GM19099 (cell line): Measurements from ENCODE around the gene BUD13.

Source experiments
- POLR2A ChIP-seq: IDR thresholded peaks from 3 replicates; pipeline ENCODE4 v1.6.1; 2011; ENCODE audit warnings: low read depth; ENCODE audit not compliant: insufficient read length; ENCODE audit errors: extremely low read depth

The BUD13 gene

DNA sequence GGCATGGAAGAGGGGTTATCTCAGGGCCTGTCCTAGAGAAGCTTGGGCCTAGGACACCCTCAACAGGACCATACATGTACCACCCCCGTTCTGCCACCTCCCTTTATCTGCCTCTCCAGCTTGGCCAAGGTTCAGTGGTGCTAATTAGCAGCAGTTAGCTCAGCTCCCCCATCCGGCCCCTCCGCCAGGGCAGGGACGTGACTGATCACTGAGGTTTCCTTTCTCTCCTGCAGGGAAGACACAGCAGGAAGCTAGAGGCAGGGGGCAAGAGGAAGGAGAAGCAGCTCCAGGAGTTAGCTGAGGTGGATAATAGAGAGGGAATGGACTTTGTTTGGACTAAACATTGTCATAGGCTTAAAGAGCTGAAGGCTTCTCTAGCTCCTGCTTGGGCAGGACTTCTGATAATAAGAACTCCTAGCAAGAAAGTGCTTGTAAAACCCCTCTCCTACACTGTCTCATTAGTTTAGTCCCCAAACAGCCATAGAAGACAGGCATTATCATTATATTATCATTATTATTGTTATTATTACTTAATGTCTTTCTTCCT lies 53.8 kb downstream of the BUD13 start:
- TF ChIP-seq POLR2A, result no peak

DNA sequence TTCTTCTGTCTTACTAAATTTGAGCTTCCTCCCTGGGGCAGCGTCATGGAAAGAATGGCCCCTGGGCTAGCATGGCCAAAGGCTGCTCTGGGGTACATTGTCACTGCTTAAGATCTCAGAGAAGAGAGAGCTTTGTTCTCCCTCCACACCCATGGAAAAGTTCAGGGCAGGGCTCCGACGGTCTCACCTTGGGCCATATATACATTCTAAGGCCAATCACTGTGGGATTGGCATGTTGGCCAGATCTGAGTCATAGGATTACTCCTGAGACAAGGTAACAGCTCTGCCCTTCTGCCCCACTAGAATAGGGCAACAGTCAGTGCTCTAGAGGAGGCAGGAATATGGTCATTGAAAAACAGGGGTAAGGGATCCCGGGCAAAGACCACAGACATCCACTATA lies 56.2 kb downstream of the BUD13 start:
- TF ChIP-seq POLR2A, result no peak

DNA sequence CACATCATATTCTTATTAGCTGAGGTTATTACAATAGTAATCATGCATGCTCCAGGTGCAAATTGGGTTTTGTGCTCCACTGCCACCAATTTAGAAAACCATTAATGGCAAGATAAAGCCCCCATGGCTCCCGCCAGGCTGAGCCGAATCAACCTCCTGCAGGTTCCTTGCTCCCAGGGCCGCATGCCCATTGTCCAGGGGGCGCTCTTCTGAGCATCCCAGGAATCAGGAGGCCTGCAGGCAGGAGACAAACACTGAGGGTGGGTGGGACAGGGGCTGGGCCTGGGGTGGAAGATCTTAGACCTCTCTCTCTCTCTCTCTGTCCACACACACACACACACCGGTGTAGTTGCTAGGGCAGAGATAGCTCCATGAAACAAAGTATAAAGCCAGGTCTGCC lies 57.4 kb downstream of the BUD13 start:
- TF ChIP-seq POLR2A, result no peak

DNA sequence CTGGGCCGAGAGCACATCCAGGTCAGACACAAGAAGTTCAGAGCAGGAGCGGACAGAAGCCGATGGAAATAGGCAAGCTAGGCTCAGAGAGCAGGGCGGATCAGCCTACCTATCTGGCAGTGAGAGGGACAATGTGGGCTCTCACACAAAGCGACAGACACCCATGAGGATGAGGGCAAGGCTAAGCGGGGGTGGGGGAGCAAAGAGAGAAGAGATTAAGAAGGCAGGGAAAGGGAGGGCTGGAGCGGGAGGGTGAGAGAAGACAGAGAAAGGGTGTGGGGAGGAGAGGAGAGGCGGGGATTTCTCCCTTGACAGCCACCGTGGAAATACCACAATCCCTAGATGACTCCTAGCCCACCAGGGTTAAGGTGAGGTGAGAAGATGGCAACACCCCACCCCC lies 57.9 kb downstream of the BUD13 start:
- TF ChIP-seq POLR2A, result no peak

DNA sequence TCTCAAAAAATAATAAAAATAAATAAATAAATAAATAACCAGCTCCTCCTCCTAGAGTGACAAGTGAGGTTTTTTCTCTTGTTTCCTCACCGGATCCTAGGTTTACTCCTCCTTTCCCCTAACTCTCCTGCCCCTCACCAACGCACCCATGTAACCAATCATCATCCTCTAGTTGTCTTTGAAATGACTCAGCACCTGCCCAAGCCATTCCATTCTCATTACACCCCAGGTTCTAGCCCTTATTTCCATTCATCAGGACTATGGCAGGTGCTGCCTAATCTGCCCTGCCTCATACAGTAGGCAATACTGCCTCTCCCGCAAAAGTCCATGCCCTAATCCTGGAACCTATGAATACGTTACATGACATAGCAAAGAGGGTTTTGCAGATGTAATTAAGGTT lies 60.4 kb downstream of the BUD13 start:
- TF ChIP-seq POLR2A, result no peak

DNA sequence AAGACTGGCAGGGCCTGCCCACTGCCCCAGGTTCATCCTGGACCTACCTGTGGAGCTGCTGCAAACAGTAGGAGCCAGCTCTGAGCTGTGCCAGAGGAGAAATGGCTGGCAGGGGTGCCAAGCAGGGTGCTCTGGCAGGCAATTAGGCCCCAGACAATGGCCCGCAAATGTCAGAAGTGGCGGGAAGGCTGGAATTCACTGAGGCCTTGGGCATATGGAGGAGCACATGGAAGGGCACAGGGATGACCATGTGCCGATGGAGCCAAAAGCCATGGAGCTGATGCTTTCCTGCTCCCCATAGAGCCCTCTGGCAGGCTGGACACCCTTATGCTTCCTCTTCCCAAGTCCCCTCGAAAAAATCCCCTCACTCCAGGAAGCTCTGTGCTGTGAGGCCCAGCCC lies 62.0 kb downstream of the BUD13 start:
- TF ChIP-seq POLR2A, result no peak

DNA sequence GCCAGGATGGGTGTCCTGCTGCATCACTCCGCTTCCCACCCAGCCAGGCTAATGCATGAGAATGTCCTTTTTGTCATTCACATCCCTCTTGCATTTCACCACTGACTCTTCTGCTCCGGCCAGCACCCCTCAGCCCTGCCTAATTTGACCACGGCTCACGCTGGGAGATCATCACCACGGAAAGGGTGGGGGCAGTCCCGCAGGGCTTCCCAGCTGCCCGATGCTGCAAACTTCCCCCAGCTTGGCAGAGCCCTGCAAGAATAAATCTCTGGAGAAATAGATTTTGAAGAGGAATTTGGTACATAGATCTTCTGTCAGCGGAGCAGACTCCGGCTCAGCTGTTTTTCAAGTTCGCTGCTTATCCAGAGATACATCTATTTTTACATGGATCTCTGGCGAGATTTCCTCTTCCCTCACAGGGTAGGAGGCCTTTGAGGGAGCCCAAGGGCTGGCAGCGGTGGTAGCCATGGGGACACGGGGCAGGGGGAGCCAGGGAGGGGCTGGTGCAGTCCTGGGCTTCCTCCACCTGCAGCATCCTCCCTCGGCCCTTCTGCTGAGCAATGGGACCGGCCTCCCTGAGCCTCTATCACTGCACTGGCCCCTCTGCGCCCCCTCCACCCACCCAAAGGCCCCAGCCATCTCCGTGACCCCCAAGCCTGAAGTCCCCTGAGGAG lies 62.6 kb downstream of the BUD13 start:
- no peak for TF ChIP-seq POLR2A

DNA sequence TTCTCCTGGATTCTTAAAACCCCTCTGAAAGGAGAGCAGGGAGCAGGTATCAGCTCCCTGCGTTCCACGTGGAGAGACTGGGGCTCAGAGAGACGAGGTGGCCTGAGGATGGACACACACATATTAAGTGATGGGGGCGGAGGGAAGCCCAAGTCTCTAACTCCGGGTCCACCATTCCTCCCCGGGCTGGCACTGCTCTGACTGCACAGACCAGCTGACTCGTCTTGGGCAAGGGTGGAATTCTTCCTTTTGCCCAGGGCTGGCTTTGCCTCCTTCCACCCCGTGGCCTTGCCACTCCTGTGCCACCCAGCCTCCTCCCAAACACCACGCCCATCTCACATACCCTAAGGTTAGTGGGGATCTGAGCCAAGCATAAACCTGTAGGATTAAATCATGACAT lies 65.0 kb downstream of the BUD13 start:
- no peak for TF ChIP-seq POLR2A

DNA sequence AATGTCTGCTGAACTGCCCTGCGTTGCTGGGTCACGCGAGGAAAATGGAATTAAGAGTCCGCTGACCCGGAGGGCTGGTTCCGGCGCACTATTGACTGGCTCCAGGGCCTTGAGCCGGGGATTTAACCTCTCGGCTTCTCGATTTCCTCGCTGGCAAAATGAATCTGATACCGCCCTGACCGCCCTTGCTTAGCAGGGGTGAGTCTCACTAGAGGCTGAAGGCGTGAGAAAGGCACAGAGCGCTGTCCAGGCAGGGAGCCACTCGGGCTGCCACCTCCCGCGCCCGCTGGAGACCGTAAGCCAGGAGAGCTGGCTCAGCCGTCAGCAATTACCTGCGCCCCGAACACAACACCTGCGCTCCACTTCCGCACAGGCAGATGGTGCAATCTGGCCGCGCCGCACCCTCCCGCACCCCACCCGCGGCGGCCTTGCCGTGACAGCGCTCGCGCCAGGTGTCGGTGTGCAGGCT lies 65.6 kb downstream of the BUD13 start:
- TF ChIP-seq POLR2A, result no peak

DNA sequence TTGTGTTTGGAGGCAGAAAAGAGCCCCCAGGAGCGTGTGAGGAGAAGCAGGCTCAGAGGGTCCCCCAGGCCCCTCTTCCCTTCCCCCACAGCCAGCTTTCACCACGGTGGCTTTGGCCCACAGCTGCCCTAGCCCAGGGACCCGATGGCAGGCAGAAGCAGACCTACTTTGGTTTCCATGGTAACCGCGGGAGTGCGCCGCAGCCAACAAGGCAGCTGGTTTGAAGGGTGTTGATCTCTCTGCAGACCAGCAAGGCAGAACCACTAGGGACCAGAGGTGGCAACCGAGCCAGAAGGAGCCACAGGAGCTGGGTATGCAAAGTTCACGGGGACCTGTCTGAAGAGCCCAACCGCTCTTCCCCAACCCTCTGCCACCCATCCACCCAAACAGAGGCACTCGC lies 69.4 kb downstream of the BUD13 start:
- no peak for TF ChIP-seq POLR2A

DNA sequence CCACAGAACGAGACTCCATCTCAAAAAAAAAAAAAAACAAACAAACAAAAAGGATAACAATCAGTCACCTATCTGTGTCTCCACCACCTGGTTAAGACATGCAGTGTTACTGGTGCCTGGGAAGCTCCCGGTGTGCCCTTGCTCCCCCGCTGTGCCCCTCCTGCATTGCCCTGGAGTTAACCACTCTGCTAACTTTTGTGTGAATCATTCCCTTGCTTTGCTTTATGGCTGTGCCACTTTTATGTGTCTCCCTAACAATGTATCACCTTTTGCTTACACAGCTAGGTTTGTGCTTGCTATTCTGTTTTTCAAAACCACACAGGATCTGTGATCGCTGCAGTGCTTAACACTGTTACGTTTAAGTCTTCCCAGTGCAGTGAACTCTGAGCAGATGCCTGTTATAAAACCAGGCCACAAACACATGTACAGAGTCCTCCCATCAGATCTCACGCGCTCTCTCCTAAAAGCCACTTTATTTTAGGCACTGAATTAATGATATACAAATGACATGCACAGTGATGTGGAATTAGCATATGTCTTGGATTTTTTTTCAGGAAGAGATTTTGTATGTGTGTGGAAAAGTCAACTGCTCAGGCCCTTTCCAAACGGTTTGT lies 69.9 kb downstream of the BUD13 start:
- TF ChIP-seq POLR2A, result no peak

DNA sequence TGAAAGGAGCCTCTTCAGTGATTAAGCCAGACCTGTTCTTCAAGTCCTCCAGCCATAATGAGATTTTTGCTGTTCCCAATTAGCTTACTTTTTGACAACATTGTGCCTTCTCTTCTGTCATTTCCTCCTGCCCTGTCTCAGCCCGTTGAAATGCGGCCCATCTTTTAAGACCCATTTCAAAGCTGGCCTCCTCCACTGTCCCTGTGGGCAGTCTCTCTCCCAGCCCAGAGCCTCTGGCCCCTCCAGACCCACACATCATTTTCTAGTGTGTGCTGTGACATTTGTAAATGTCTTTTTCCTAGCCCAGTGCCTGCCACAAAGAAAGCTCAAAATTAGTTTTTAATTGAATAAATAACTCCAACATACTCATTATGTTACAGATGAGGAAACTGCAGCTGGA lies 70.9 kb downstream of the BUD13 start:
- no peak for TF ChIP-seq POLR2A

DNA sequence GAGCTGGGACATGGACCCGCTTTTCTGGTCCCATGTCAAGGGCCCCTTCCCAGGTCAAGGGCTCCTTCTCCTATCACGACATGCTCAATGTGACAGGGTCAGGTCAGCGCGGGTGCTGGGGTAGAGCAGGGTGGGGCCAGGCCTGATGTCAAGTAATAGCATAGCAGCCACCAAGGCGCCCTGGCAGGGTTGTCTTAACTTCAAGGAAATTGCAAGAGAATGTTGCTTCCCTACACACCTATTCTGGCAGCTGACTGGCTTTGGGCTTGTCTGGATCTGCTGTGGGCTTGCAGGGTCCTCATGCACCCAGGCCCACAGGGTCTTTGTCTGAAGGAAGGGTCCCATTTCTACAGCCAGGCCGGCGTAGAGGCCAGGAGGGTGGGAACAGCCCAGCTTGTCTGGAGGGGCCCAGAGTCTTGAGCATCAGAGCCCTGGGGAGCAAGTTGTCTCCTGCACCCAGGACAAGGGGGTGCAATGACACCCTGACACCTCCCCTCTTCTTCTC lies 71.4 kb downstream of the BUD13 start:
- TF ChIP-seq POLR2A, result no peak

DNA sequence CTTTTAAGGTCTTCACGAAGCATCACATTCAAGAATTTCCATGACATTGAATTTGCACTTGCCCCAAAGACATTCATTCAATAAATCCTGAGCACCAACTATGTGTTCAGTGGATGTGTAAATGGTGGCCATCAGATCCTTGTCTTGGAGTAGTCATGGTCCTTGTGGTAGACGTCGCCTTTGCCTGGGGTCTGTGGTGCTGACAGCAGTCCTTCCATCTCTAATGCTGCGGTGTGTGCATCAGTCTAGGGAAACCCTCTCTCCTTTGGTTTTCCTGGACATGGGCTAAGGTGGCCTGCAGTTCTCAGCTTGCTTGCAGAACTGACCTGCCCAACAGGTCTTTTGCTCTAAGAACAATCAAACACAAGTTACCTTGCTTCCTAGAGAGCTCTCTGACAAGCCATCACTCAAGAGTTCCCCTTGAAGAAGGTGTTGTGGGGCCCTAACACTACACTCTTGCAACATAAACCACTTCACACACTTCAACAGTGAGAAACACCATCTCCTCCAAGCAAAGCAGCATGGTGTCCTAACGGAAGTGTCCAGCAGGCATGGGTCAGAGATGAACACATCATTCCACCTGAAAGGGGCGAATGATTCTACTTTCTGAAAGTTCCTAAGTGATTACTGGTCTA lies 72.1 kb downstream of the BUD13 start:
- no peak for TF ChIP-seq POLR2A
